Lung (tissue), 12 donors: ENCODE measurements around the gene RECQL. TPM values are rescaled to one million over a fixed set of nuclear protein-coding genes. Genes with fewer than 3 reads are reported as not detected.

Experiments
- ATAC-seq: fragments of 200-7000 bp; cut with Tn5 transposase; one replicate; pipeline ENCODE4 v1.9.1; 2020; ENCODE audit warnings: moderate number of reproducible peaks; ENCODE audit not compliant: insufficient read depth, low FRiP score
- DNase-seq, 3 donors: peaks; one replicate each; pipeline ENCODE4 v3.0.0-alpha.2; 2013 to 2017
- H3K27ac ChIP-seq, 2 donors: one replicate each; pipeline ENCODE4 v1.5.1; 2013; ENCODE audit warnings: mild to moderate bottlenecking in 2 of 2, moderate library complexity in 2 of 2, control low read depth in 1 of 2, inconsistent platforms in 1 of 2, low read depth in 1 of 2, low read length in 1 of 2
- H3K27me3 ChIP-seq, 3 donors: one replicate each; pipeline ENCODE4 v1.5.1; 2013; ENCODE audit warnings: low read length in 2 of 3; ENCODE audit not compliant: control insufficient read depth in 3 of 3, insufficient read depth in 3 of 3
- H3K36me3 ChIP-seq, 4 donors: one replicate each; pipeline ENCODE4 v1.5.1; 2013; ENCODE audit warnings: low read length in 4 of 4, mild to moderate bottlenecking in 1 of 4, moderate library complexity in 1 of 4; ENCODE audit not compliant: control insufficient read depth in 4 of 4, insufficient read depth in 4 of 4
- H3K4me1 ChIP-seq, 5 donors: one replicate each; pipeline ENCODE4 v1.5.1; 2013; ENCODE audit warnings: low read length in 5 of 5, mild to moderate bottlenecking in 2 of 5, moderate library complexity in 1 of 5; ENCODE audit not compliant: control insufficient read depth in 5 of 5, insufficient read depth in 5 of 5
- H3K4me3 ChIP-seq: one replicate; pipeline ENCODE4 v1.5.1; 2013; ENCODE audit warnings: mild to moderate bottlenecking, control low read depth, moderate library complexity
- H3K9ac ChIP-seq, 2 donors: one replicate each; pipeline ENCODE4 v1.5.1; 2013; ENCODE audit warnings: low read length in 2 of 2, control low read depth in 1 of 2; ENCODE audit not compliant: insufficient read depth in 1 of 2
- H3K9me3 ChIP-seq, 4 donors: one replicate each; pipeline ENCODE4 v1.5.1; 2013; ENCODE audit warnings: low read length in 3 of 4, mild to moderate bottlenecking in 1 of 4, moderate library complexity in 1 of 4; ENCODE audit not compliant: control insufficient read depth in 4 of 4, insufficient read depth in 3 of 4
- CTCF ChIP-seq: IDR thresholded peaks from 2 replicates; pipeline ENCODE4 v1.5.1; 2012; ENCODE audit warnings: mild to moderate bottlenecking; ENCODE audit errors: control extremely low read depth, extremely low read depth
- WGBS, 2 donors: extraction: QIAGEN DNeasy Blood & Tissue Kit; methylation state at CpG; one replicate each; pipeline ENCODE4 v1.1.7; 2013; 5-methylcytosine and 5-hydroxymethylcytosine counted together
- polyA plus RNA-seq, 2 donors: library from polyadenylated mRNA; stranded (reverse); fragments of 200-250 nt; gene quantifications; one replicate each; pipeline ENCODE4 v1.2.1, GENCODE V29; 2013
- total RNA-seq, 2 donors: library from RNA; depleted of rRNA in 1 of 2; stranded (reverse); fragments of >200 nt in 1 of 2; gene quantifications; one replicate each; pipeline ENCODE4 v1.2.1, GENCODE V29; 2014 to 2021
- donor health status: control.
- donor health status: control.
- donor health status: Bipolar disorder and iron deficiency.
- donor health status: healthy.
- donor health status: DM: yes; HTN: yes; CAD: no.

Gene RECQL
- total and polyA plus RNA-seq, 4 donors = 13.8 to 36.0 (median 29.6) TPM

DNA sequence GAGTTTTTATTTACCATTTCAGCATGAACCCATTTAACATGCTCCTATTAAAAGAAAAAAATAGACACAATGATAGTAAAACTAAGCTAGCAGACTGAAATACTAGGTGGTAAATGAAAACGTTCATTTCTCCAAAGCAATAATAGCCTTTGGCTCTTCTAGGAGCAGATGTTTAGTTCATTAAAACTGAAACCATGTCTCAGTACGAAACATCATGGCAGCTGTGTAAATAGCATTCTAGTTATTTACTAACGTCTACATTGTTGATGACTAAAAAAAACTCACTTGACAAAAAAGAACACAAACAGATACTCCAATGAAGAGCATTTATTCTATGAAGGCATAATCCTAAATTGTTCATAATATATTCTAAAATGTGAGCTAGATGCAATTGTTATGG, 17.9 kb downstream of the RECQL start:
- no peak overlapping the region for H3K4me3 ChIP-seq
- 79 to 91% methylated on average over 3 of the region's 3 CpGs for WGBS, 2 donors
- ATAC-seq (no peak), DNase-seq (no peak)
- no peaks in the 10 kb centered on the region for H3K27me3 ChIP-seq
- no peak for TF ChIP-seq CTCF
- no peak overlapping the region for H3K27ac ChIP-seq
- no peaks in the 10 kb centered on the region for H3K9me3 ChIP-seq
- H3K9ac ChIP-seq = no peak overlapping the region
- no peaks in the 10 kb centered on the region for H3K4me1 ChIP-seq
- H3K36me3 ChIP-seq = peaks cover 18 to 42% (median 28%) of the 10 kb centered on the region in 4 donors

- H3K36me3 ChIP-seq = peaks cover 19 to 53% (median 35%) of the 10 kb centered on the region in 4 donors
- 81 to 87% methylated on average over 10 of the region's 10 CpGs for WGBS, 2 donors
- no peaks in the 10 kb centered on the region for H3K4me1 ChIP-seq
- no peak for ATAC-seq
- no peaks in the 10 kb centered on the region for H3K9me3 ChIP-seq
- TF ChIP-seq CTCF = no peak
- no peaks in the 10 kb centered on the region for H3K27me3 ChIP-seq
- no peak overlapping the region for H3K27ac ChIP-seq
- no peak overlapping the region for H3K9ac ChIP-seq
- no peak overlapping the region for H3K4me3 ChIP-seq
- DNase-seq = no peak
Measured at GRCh38 chr12:21478756-21479455, 22.5 kb downstream of the RECQL start.

DNA sequence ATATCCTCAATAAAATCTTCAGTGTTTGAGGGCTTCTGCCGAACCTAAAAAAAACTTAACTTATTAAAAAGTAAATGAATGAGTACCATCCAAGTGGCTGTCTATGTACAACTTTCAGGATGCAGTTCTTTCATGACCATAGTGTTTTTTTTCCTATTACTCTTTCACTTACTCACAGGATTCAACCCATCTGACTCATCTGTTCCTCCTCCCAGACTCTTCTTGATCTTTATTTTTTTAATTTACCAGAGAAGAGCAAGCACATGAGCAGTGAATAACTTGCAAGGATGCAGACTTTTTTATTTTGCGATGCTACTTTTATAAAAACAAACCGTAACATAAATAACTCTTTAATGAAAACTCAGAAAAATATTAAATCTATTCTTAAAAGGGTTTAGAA, 24.5 kb downstream of the RECQL start:
- no peaks in the 10 kb centered on the region for H3K27me3 ChIP-seq
- no peak for ATAC-seq
- WGBS, 2 donors = 96 to 97% methylated on average over 3 of the region's 3 CpGs
- no peaks in the 10 kb centered on the region for H3K9me3 ChIP-seq
- TF ChIP-seq CTCF = no peak
- peaks cover 22 to 57% (median 41%) of the 10 kb centered on the region in 4 donors for H3K36me3 ChIP-seq
- no peak overlapping the region for H3K27ac ChIP-seq
- no peaks in the 10 kb centered on the region for H3K4me1 ChIP-seq
- no peak for DNase-seq
- H3K9ac ChIP-seq = no peak overlapping the region
- no peak overlapping the region for H3K4me3 ChIP-seq

- Histone ChIP-seq H3K4me1 (no peaks in the 10 kb centered on the region), H3K9ac (no peak overlapping the region), H3K9me3 (no peaks in the 10 kb centered on the region), H3K27me3 (no peaks in the 10 kb centered on the region), H3K4me3 (no peak overlapping the region), H3K27ac (no peak overlapping the region), H3K36me3 (peaks cover 20 to 47% (median 37%) of the 10 kb centered on the region in 4 donors)
- DNase-seq = no peak
- WGBS, 2 donors = 92 to 96% methylated on average over 1 of the region's 1 CpG
- TF ChIP-seq CTCF = no peak
- ATAC-seq = no peak
Measured at GRCh38 chr12:21475552-21475951, 25.9 kb downstream of the RECQL start.
